Measurements from ENCODE around the gene CAPN5. TPM values are rescaled to one million over a fixed set of nuclear protein-coding genes. Genes with fewer than 3 reads are reported as not detected.

Gene CAPN5
- total RNA-seq (2022; extraction: Qiagen RNA extraction; ENCODE audit: low read depth), result 6.3 to 9.5 TPM (median 7.7 TPM) in 5 replicates

GRCh38 chr11:77066229-77067042, at the start of gene CAPN5:
Gene CAPN5 (plus strand): TSS chr11:77066971. CDS start chr11:77084887, 17,916 bp downstream.

DNA sequence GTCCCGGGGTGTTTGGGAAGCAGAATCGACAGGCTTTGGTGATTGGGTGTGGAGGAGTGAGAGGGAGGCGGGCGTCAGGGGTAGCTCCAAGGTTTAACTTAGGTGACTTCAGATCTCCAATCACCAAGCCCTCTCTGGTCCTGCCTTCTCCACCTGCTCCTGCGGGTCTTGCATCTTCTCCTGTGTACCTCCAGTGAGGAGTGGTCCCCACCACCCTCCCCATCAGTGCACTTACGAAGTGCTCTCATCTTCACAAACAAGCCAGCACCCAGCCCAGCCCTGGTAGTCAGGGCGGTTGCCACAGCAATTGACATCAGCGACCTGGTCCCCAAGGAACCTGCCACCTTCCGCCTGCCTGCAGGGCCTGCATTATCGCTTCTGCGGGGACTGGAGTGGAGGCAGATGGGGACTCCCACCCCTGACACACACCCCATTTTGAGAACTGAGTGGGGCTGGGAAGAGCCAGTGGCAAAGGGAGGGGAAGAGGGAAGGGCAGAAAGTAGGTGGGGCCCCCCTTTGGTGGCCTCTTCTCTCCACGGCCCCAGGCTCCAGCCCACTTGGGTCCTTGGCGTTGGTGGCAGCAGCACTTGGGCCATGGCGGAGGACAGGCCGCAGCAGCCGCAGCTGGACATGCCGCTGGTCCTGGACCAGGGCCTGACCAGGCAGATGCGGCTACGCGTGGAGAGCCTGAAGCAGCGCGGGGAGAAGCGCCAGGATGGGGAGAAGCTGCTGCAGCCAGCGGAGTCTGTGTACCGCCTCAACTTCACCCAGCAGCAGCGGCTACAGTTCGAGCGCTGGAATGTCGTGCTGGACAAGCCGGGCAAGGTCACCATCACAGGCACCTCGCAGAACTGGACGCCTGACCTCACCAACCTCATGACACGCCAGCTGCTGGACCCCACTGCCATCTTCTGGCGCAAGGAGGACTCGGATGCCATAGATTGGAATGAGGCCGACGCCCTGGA, 35.8 kb downstream of the CAPN5 start, which contains the start of gene OMP:
TSS of gene OMP (plus strand) at position 595 of the 965 bp plus-strand sequence. CDS start at position 595, 0 bp downstream.

GRCh38 chr11:77127920-77128691, 61.3 kb downstream of the CAPN5 start, which contains the start of gene MYO7A:
Gene MYO7A (plus strand): TSS chr11:77128246. CDS start chr11:77130635, 2,389 bp downstream.

Other genes with a start within 250 kb of the CAPN5 start
- 15.4 to 21.2 TPM (median 19.4 TPM) in 5 replicates for gene ACER3, start 206.1 kb upstream of the CAPN5 start, total RNA-seq (2022; extraction: Qiagen RNA extraction; ENCODE audit: low read depth)
- gene B3GNT6, start 32.6 kb upstream of the CAPN5 start, total RNA-seq (2022; extraction: Qiagen RNA extraction; ENCODE audit: low read depth), result 0.06 to 0.14 TPM (median 0.11 TPM) in 3 of 5 replicates, not detected in the others
- not detected in 5 replicates for gene OMP, start 35.9 kb downstream of the CAPN5 start, total RNA-seq (2022; extraction: Qiagen RNA extraction; ENCODE audit: low read depth)
- 1.1 to 1.8 TPM (median 1.4 TPM) in 5 replicates for gene MYO7A, start 61.3 kb downstream of the CAPN5 start, total RNA-seq (2022; extraction: Qiagen RNA extraction; ENCODE audit: low read depth)
- gene GDPD4, start 234.7 kb downstream of the CAPN5 start, total RNA-seq (2022; extraction: Qiagen RNA extraction; ENCODE audit: low read depth), result not detected in 5 replicates